Measurements from ENCODE around the gene SMIM14. TPM values are rescaled to one million over a fixed set of nuclear protein-coding genes. Genes with fewer than 3 reads are reported as not detected.

SMIM14 gene
- total RNA-seq, 1 donor from 2014 or later = 23.8 TPM

GRCh38 chr4:39614487-39615162 lies 24.0 kb downstream of the SMIM14 start:
- H3K27ac ChIP-seq = no peak overlapping the region
- H3K9me3 ChIP-seq = no peaks in the 10 kb centered on the region
- DNase-seq (ENCODE audit: extremely low spot score in 2 of 2) = no peak
- no peaks in the 10 kb centered on the region for H3K27me3 ChIP-seq
- TF ChIP-seq POLR2AphosphoS5 (IDR thresholded peaks at IDR 0.05; ENCODE audit: insufficient read depth in 1 of 2, low read depth in 1 of 2) (no peak), CTCF (IDR thresholded peaks at IDR 0.05) (no peak), POLR2A (IDR thresholded peaks at IDR 0.05) (no peak)
- H3K4me1 ChIP-seq = peaks cover 13% of the 10 kb centered on the region
- no peaks in the 10 kb centered on the region for H3K36me3 ChIP-seq
- no peak overlapping the region for H3K4me3 ChIP-seq
- intact Hi-C loops (cut with DNase I) = no loop called here

- TF ChIP-seq CTCF (IDR thresholded peaks at IDR 0.05) (no peak), POLR2AphosphoS5 (IDR thresholded peaks at IDR 0.05; ENCODE audit: insufficient read depth in 1 of 2, low read depth in 1 of 2) (no peak), POLR2A (IDR thresholded peaks at IDR 0.05) (no peak)
- Histone ChIP-seq H3K36me3 (no peaks in the 10 kb centered on the region), H3K4me3 (no peak overlapping the region), H3K4me1 (peaks cover 13% of the 10 kb centered on the region), H3K27ac (no peak overlapping the region), H3K27me3 (no peaks in the 10 kb centered on the region), H3K9me3 (no peaks in the 10 kb centered on the region)
- DNase-seq (ENCODE audit: extremely low spot score in 2 of 2) = no peak
- intact Hi-C loops (cut with DNase I) = no loop called here
Observed at GRCh38 chr4:39613093-39613656, 25.5 kb downstream of the SMIM14 start.

GRCh38 chr4:39609454-39609931 lies 29.2 kb downstream of the SMIM14 start:
- intact Hi-C loops (cut with DNase I) = no loop called here
- peaks cover 0 to 17% of the 10 kb centered on the region in 2 donors for H3K36me3 ChIP-seq
- no peaks in the 10 kb centered on the region for H3K27me3 ChIP-seq

GRCh38 chr4:39608451-39608850 lies 30.2 kb downstream of the SMIM14 start:
- Histone ChIP-seq H3K4me1 (peaks cover 11% of the 10 kb centered on the region), H3K27me3 (no peaks in the 10 kb centered on the region), H3K36me3 (peaks cover 0 to 27% of the 10 kb centered on the region in 2 donors), H3K27ac (no peak overlapping the region), H3K4me3 (no peak overlapping the region), H3K9me3 (no peaks in the 10 kb centered on the region)
- DNase-seq (ENCODE audit: extremely low spot score in 2 of 2) = no peak
- intact Hi-C loops (cut with DNase I) = no loop called here
- no peak for TF ChIP-seq POLR2AphosphoS5 (IDR thresholded peaks at IDR 0.05; ENCODE audit: insufficient read depth in 1 of 2, low read depth in 1 of 2)
- no peak for TF ChIP-seq POLR2A (IDR thresholded peaks at IDR 0.05)
- no peak for TF ChIP-seq CTCF (IDR thresholded peaks at IDR 0.05)

More at GRCh38 chr4:39609454-39609931, 29.2 kb downstream of the SMIM14 start:
- Histone ChIP-seq H3K4me1 (peaks cover 13% of the 10 kb centered on the region), H3K4me3 (no peak overlapping the region), H3K27ac (no peak overlapping the region), H3K9me3 (no peaks in the 10 kb centered on the region)
- TF ChIP-seq POLR2A (IDR thresholded peaks at IDR 0.05) = no peak
- no peak for TF ChIP-seq POLR2AphosphoS5 (IDR thresholded peaks at IDR 0.05; ENCODE audit: insufficient read depth in 1 of 2, low read depth in 1 of 2)
- TF ChIP-seq CTCF (IDR thresholded peaks at IDR 0.05) = no peak
- DNase-seq (ENCODE audit: extremely low spot score in 2 of 2) = no peak

- no peak overlapping the region for H3K27ac ChIP-seq
- H3K9me3 ChIP-seq = no peaks in the 10 kb centered on the region
- intact Hi-C loops (cut with DNase I) = no loop called here
- no peaks in the 10 kb centered on the region for H3K27me3 ChIP-seq
- peaks cover 0 to 36% of the 10 kb centered on the region in 2 donors for H3K36me3 ChIP-seq
- H3K4me1 ChIP-seq = no peaks in the 10 kb centered on the region
- no peak overlapping the region for H3K4me3 ChIP-seq
- TF ChIP-seq POLR2A (IDR thresholded peaks at IDR 0.05) = no peak
- TF ChIP-seq POLR2AphosphoS5 (IDR thresholded peaks at IDR 0.05; ENCODE audit: insufficient read depth in 1 of 2, low read depth in 1 of 2) = no peak
- TF ChIP-seq CTCF (IDR thresholded peaks at IDR 0.05) = no peak
- no peak for DNase-seq (ENCODE audit: extremely low spot score in 2 of 2)
Observed at GRCh38 chr4:39606747-39607146, 31.9 kb downstream of the SMIM14 start.
